Dermis blood vessel endothelial cell (primary cell): ENCODE data around the gene PIK3C2A. TPM values are rescaled to one million over a fixed set of nuclear protein-coding genes. Genes with fewer than 3 reads are reported as not detected.
"Not testable (repeated sequence)": the region's sequence is repeated elsewhere in the genome, so short reads cannot be mapped to it uniquely, and the experiment has no call there.

Experiments
- DNase-seq: peaks from one replicate; pipeline ENCODE4 v3.0.0; 2010
- total RNA-seq: library from RNA; depleted of rRNA; stranded (reverse); fragments of >200 nt; gene quantifications from 2 replicates; pipeline ENCODE4 v1.2.3, GENCODE V29; 2014

The PIK3C2A gene
- total RNA-seq: 91.9 and 115 TPM in 2 replicates

GRCh38 chr11:17207317-17208256, at the start of gene PIK3C2A:
TSS of gene PIK3C2A (minus strand) at chr11:17207986. CDS start at chr11:17169741, 38,245 bp downstream.
- DNase-seq: peak; percentile 97

- DNase-seq: no peak
These were observed 49.4 kb upstream of the PIK3C2A start for GRCh38 chr11:17257196-17257595.

GRCh38 chr11:17256512-17256911, 48.7 kb upstream of the PIK3C2A start:
- peak; percentile 14 for DNase-seq

GRCh38 chr11:17252704-17253103, 44.9 kb upstream of the PIK3C2A start:
- DNase-seq: no peak

GRCh38 chr11:17250561-17251350, 43.0 kb upstream of the PIK3C2A start:
- no peak for DNase-seq

GRCh38 chr11:17244046-17244445, 36.3 kb upstream of the PIK3C2A start:
- no peak for DNase-seq

GRCh38 chr11:17242954-17243353, 35.2 kb upstream of the PIK3C2A start:
- DNase-seq: not testable (repeated sequence)

GRCh38 chr11:17240780-17241179, 33.0 kb upstream of the PIK3C2A start:
- DNase-seq: no peak

- DNase-seq: not testable (repeated sequence)
These were observed 32.1 kb upstream of the PIK3C2A start for GRCh38 chr11:17239927-17240326.

GRCh38 chr11:17238377-17238776, 30.6 kb upstream of the PIK3C2A start:
- no peak for DNase-seq

GRCh38 chr11:17233101-17233500, 25.3 kb upstream of the PIK3C2A start:
- DNase-seq: no peak

- no peak for DNase-seq
These were observed 23.4 kb upstream of the PIK3C2A start for GRCh38 chr11:17230867-17231851.

- DNase-seq: no peak
These were observed 21.8 kb upstream of the PIK3C2A start for GRCh38 chr11:17229481-17230152.

GRCh38 chr11:17228186-17228925, 20.6 kb upstream of the PIK3C2A start:
- DNase-seq: not testable (repeated sequence)

- DNase-seq: peak; percentile 76
These were observed 16.9 kb upstream of the PIK3C2A start for GRCh38 chr11:17224727-17225126.

GRCh38 chr11:17221968-17222367, 14.2 kb upstream of the PIK3C2A start:
- DNase-seq: no peak

- no peak for DNase-seq
These were observed 11.2 kb upstream of the PIK3C2A start for GRCh38 chr11:17219016-17219415.

- DNase-seq: no peak
These were observed 10.6 kb upstream of the PIK3C2A start for GRCh38 chr11:17218403-17218802.

GRCh38 chr11:17217401-17217800, 9.6 kb upstream of the PIK3C2A start:
- DNase-seq: no peak

GRCh38 chr11:17214338-17214737, 6.6 kb upstream of the PIK3C2A start:
- DNase-seq: no peak

- no peak for DNase-seq
These were observed 3.5 kb upstream of the PIK3C2A start for GRCh38 chr11:17211286-17211685.
